ENCODE measurements around the gene PLG. TPM values are rescaled to one million over a fixed set of nuclear protein-coding genes. Genes with fewer than 3 reads are reported as not detected.

PLG gene
- total and polyA plus RNA-seq, 12 donors: not detected

- Histone ChIP-seq H3K27ac (no peak overlapping the region), H3K4me3 (no peak overlapping the region), H3K9me3 (peaks cover 0 to 25% (median 8%) of the 10 kb centered on the region in 11 donors), H3K36me3 (no peaks in the 10 kb centered on the region), H3K4me1 (peaks cover 0 to 12% (median 5%) of the 10 kb centered on the region in 9 donors), H3K27me3 (peaks cover 0 to 35% (median 26%) of the 10 kb centered on the region in 7 donors)
- DNase-seq: no peak
- TF ChIP-seq CTCF (IDR thresholded peaks at IDR 0.05): no peak
- no peak for ATAC-seq
- intact Hi-C loops (cut with DNase I): no loop called here
- WGBS, 2 donors: 30 to 44% methylated on average over 8 of the region's 8 CpGs
Observed at GRCh38 chr6:160765412-160765811, 63.4 kb downstream of the PLG start.

GRCh38 chr6:160766657-160766988 is 64.6 kb downstream of the PLG start:
- peaks cover 0 to 41% (median 26%) of the 10 kb centered on the region in 7 donors for H3K27me3 ChIP-seq
- H3K36me3 ChIP-seq: no peaks in the 10 kb centered on the region
- no peak for TF ChIP-seq CTCF (IDR thresholded peaks at IDR 0.05)
- DNase-seq (no peak), ATAC-seq (no peak)
- H3K4me3 ChIP-seq: peak overlapping the region in 6 of 10 donors; percentile 22 to 57 (median 44)
- peaks cover 0 to 12% (median 5%) of the 10 kb centered on the region in 9 donors for H3K4me1 ChIP-seq
- 20 to 22% methylated on average over 7 of the region's 7 CpGs for WGBS, 2 donors
- intact Hi-C loops (cut with DNase I): no loop called here
- peaks cover 0 to 18% (median 8%) of the 10 kb centered on the region in 11 donors for H3K9me3 ChIP-seq
- no peak overlapping the region for H3K27ac ChIP-seq

- Histone ChIP-seq H3K4me1 (peaks cover 0 to 12% (median 5%) of the 10 kb centered on the region in 9 donors), H3K9me3 (peaks cover 0 to 13% (median 6%) of the 10 kb centered on the region in 11 donors), H3K36me3 (no peaks in the 10 kb centered on the region), H3K4me3 (peak overlapping the region in 9 of 10 donors; percentile 21 to 57 (median 44)), H3K27ac (no peak overlapping the region), H3K27me3 (peaks cover 0 to 41% (median 26%) of the 10 kb centered on the region in 7 donors)
- DNase-seq: peak; percentile 29 to 57
- peak; percentile 22 to 77 (median 70) for TF ChIP-seq CTCF (IDR thresholded peaks at IDR 0.05)
- 2% methylated on average over 47 to 55 of the region's 55 CpGs for WGBS, 2 donors
- intact Hi-C loops (cut with DNase I): no loop called here
- peak; percentile 75 to 89 (median 82) for ATAC-seq
Observed at GRCh38 chr6:160766989-160767646, 65.1 kb downstream of the PLG start.

- DNase-seq (no peak), ATAC-seq (no peak)
- intact Hi-C loops (cut with DNase I): no loop called here
- Histone ChIP-seq H3K9me3 (peaks cover 0 to 8% (median 2%) of the 10 kb centered on the region in 11 donors), H3K4me1 (peaks cover 0 to 12% (median 5%) of the 10 kb centered on the region in 9 donors), H3K27me3 (peaks cover 0 to 46% (median 29%) of the 10 kb centered on the region in 7 donors), H3K36me3 (no peaks in the 10 kb centered on the region), H3K27ac (no peak overlapping the region), H3K4me3 (peak overlapping the region in 6 of 10 donors; percentile 21 to 57 (median 44))
- TF ChIP-seq CTCF (IDR thresholded peaks at IDR 0.05): peak in 2 of 9 donors; percentile 5 to 27
- 43 to 44% methylated on average over 5 of the region's 5 CpGs for WGBS, 2 donors
Observed at GRCh38 chr6:160767647-160768019, 65.6 kb downstream of the PLG start.

All from heart right ventricle (tissue), 16 donors.